MV-4-11 (cell line): ENCODE results near the gene SNPH.

ENCODE experiments used
- DNase-seq: peaks from one replicate; lab custom pipeline; 2025; lab: John Stamatoyannopoulos, UW

Gene SNPH

GRCh38 chr20:1287787-1288569, 21.9 kb downstream of the SNPH start:
- DNase-seq: no peak

DNA sequence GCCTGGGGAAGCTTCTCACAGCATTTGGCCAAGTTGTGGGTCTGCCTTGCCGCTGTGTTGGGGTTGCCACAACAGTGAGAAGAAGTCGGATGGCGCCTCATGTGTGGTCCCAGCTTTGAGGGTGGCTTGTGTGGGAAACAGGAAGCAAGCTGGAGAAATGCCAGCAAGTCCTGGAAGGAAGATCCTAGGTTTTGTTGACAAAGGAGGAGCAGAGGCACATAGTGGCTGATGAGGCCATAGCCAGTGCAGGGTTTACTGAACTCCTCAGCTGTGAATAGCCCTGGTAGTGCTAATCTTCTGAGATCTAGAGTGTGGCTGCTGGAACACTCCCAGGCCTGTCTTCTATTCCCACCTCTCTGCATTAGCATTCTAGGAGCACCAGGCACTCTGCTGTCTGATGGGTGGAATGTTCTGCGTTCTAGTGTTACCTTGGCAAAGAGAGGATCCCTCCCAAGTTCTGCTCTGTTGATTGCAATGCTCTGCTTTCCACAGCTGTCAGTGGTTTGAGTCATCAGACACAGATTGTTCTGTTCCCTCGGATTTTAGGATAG, 25.2 kb downstream of the SNPH start:
- DNase-seq: no peak

GRCh38 chr20:1292620-1293019, 26.5 kb downstream of the SNPH start:
- DNase-seq: no peak

- no peak for DNase-seq
Observed at GRCh38 chr20:1293641-1294379, 27.7 kb downstream of the SNPH start.

DNA sequence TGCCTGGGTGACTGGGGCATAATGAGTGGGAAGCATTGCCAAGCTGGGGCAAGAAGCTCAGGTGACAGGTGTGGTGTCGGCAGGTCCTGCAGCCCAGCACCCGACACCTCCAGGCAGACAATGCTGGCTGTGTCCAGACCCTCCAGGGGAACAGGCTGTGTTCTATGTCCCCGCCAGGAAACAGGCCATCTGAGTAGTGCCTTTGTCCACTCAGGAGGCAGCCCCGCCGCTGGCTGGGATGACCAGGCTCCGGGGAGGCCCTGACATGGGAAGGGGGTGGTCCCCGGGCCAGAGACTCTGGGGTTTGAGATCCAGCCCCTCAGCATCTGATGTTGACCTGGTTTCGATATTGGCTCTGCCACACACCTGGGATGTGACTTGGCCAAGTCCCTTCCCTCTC, 28.4 kb downstream of the SNPH start:
- no peak for DNase-seq

- no peak for DNase-seq
Observed at GRCh38 chr20:1295276-1295930, 29.3 kb downstream of the SNPH start.

GRCh38 chr20:1296117-1296610, 30.1 kb downstream of the SNPH start:
- no peak for DNase-seq

GRCh38 chr20:1296922-1297321, 30.8 kb downstream of the SNPH start:
- no peak for DNase-seq

DNA sequence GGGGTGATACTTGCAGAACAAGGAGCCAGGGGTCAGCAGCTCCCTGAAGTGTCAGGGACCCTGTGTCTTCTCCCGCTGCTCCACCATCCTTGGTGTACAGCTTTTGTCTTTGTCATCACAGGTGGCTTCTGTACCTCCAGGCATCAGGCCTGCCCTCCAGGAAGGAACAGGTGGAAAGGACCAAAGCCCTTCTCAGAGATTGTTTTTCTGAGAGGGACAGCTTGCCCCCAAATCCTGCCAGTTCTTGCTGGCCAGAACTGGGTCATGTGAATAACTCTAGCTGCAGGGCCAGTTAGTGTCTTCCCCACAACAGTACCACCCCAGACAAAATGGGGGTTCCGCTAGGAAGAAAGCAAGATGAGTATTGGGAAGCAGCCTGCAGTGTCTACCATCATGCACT, 31.4 kb downstream of the SNPH start:
- DNase-seq: no peak

- DNase-seq: no peak
Observed at GRCh38 chr20:1298166-1298565, 32.1 kb downstream of the SNPH start.

GRCh38 chr20:1298888-1299511, 32.9 kb downstream of the SNPH start:
- no peak for DNase-seq

DNA sequence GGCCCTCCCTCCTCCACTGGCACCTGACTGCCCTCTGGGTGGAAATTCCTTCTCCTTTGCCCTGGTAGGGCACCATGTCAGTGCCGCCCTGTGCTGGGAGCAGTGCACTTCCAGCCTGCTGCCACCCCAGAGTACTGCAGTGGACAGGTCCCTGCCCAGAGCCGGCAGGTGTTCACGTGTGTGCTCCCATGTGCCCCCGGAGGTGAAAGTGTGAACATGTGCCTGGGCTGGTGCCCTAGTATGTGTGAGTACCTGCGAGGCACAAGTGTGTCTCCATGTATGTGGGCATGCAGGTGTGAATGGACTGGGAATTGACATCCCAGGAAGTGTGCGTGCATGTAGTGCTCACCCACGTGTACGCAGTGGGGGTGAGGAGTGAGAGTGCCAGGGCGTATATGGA, 33.4 kb downstream of the SNPH start:
- no peak for DNase-seq

GRCh38 chr20:1300083-1300840, 34.2 kb downstream of the SNPH start:
- DNase-seq: no peak

GRCh38 chr20:1301031-1301529, 35.0 kb downstream of the SNPH start:
- DNase-seq: peak; percentile 83

DNA sequence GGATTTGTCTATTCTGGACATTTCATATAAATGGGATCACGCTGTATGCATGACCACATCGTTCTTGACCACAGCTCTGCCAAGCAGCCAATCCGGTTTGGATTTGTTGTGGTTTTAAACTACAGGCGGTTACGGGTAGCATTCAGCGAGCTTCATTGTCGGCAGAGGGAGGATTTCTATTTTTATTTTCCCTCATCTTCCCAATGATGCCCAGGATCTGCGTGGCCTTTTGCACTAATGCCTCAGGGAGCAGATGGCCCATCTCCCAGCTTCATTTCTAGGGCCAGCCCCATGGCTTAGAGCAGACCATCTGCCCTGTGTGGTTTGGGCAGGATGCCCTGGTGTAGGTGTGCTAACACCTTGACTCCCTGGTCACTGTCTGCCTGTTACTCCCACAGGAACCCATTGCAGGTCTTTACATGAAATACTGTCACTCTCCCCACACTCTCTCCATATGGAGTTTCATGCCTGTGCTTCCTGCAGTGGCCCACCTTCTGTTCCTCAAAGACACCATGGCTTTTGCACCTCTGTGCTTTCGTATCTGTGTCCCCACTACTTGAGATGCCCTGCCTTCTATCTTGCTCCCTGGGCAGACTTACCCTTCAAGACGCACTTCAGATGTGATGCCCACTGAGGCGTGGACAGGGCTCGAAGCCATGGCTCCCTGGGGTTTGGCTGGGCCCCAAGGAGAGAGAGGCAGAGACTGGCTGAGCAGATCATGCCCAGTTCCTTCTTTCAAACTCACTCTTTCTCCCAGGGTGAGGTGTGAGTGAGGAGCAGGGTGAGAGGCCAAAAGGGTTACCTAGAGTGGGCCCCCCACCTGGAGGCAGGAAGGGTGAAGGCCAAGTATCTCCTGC, 36.8 kb downstream of the SNPH start:
- DNase-seq: peak; percentile 75

DNA sequence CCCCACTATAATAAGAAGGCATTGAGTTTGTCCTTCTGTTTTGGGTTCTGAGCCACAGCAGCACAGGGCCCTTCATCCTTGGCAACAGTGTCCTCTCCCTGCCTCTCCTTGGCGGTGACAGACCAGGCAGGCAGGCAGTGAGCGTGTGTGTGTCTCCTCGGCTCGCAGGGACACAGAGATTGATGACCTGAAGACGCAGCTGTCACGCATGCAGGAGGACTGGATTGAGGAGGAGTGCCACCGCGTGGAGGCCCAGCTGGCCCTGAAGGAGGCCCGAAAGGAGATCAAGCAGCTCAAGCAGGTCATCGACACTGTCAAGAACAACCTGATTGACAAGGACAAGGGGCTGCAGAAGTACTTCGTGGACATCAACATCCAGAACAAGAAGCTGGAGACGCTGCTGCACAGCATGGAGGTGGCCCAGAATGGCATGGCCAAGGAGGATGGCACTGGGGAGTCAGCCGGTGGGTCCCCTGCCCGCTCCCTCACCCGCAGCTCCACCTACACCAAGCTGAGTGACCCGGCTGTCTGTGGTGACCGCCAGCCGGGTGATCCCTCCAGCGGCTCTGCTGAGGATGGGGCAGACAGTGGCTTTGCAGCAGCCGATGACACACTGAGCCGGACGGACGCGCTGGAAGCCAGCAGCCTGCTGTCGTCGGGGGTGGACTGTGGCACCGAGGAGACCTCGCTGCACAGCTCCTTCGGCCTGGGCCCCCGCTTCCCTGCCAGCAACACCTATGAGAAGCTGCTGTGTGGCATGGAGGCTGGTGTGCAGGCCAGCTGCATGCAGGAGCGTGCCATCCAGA, 38.8 kb downstream of the SNPH start:
- DNase-seq: no peak

GRCh38 chr20:1305712-1306111, 39.6 kb downstream of the SNPH start:
- DNase-seq: no peak

DNA sequence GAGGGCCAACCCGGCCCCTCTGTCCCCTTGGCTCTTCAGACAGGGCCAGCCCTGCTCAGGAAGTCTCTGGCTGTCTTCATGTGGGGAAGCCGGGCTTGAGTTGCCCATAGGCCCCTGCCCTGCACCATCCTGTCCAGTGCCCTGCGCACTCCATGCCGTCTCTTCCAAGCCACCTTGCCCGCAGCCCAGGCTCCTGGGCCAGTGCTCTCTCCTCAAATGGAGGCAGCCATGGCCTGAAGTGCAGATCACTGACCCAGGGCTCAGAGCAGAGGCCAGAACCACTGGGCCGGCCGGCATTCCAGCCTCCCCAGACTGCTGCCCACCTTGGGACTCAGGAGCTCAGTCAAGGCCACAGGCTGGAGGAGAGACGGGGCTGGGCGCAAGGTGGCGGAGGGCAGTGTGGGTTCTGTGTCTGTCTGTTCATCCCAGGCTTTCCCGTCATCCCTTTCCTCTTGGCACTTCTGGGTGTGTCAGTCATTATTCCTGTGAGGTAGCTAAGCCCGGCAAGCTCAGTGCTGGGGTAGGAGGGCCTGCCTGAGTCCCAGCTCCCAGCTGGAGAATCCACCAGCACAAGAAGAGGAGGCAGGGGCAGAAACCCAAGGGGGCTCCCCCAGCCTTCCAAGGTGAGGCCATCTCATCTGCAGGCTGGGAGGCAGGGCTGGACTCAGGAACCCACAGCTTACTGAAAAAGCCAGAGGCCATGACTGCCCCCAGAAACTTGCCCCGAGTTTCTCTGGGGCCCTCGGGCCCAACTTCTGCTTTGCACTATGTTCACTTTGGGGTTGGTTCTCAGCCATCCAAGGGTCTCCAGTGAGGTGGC, 40.4 kb downstream of the SNPH start:
- DNase-seq: no peak
